IMR-90 (cell line): Measurements from ENCODE around the gene MOB2. TPM values are rescaled to one million over a fixed set of nuclear protein-coding genes. Genes with fewer than 3 reads are reported as not detected.

Experiments
- ATAC-seq: fragments of 200-7000 bp; cut with Tn5 transposase; 2 replicates; pipeline ENCODE4 v1.9.1; 2020; ENCODE audit warnings: low read depth, mild to moderate bottlenecking, moderate library complexity
- BruUV-seq: library from RNA; stranded (reverse); fragments of 400-500 nt; replicated peaks from 2 replicates; lab custom pipeline; 2021; lab: Mats Ljungman, UMichigan
- CTCF ChIA-PET: fragments of 300-600 bp; formaldehyde crosslinking; extraction: SDS; loops from one replicate; lab custom pipeline; 2021; ENCODE audit warnings: antibody characterized with exemption; lab: Yijun Ruan, JAX
- POLR2A ChIA-PET: fragments of 300-600 bp; sonication (Branson Sonifier 250); formaldehyde crosslinking; loops from one replicate; lab custom pipeline; 2022; ENCODE audit warnings: antibody characterized with exemption; ENCODE audit not compliant: unreplicated experiment; lab: Charles Lee
- DNase-seq: peaks from one replicate; pipeline ENCODE4 v3.0.0; 2013
- H2AFZ ChIP-seq: replicated peaks from 2 replicates; pipeline ENCODE3; 2013; ENCODE audit warnings: low read length, mild to moderate bottlenecking; ENCODE audit not compliant: poor library complexity
- H2AK5ac ChIP-seq: 2 replicates; pipeline ENCODE4 v1.6.1; 2013; ENCODE audit warnings: low read depth, low read length, inconsistent platforms
- H2AK9ac ChIP-seq: replicated peaks from 2 replicates; pipeline ENCODE3; 2013; ENCODE audit warnings: mild to moderate bottlenecking, low read depth, low read length, moderate library complexity; ENCODE audit not compliant: poor library complexity
- H2BK120ac ChIP-seq: 2 replicates; pipeline ENCODE4 v1.6.1; 2013; ENCODE audit warnings: low read depth, low read length, inconsistent platforms
- H2BK15ac ChIP-seq: 3 replicates; pipeline ENCODE4 v1.6.1; 2013; ENCODE audit warnings: low read depth, low read length, inconsistent platforms
- H2BK20ac ChIP-seq: 2 replicates; pipeline ENCODE4 v1.6.1; 2013; ENCODE audit warnings: low read depth, mild to moderate bottlenecking, inconsistent platforms, low read length, moderate library complexity
- H2BK5ac ChIP-seq: 2 replicates; pipeline ENCODE4 v1.6.1; 2013; ENCODE audit warnings: mild to moderate bottlenecking, low read depth, low read length, inconsistent platforms; ENCODE audit not compliant: poor library complexity, severe bottlenecking
- H3K14ac ChIP-seq: replicated peaks from 2 replicates; pipeline ENCODE4 v1.6.1; 2013; ENCODE audit warnings: low read depth, low read length, inconsistent platforms
- H3K18ac ChIP-seq: 2 replicates; pipeline ENCODE4 v1.6.1; 2013; ENCODE audit warnings: low read depth, low read length, control low read depth
- H3K23ac ChIP-seq: 2 replicates; pipeline ENCODE4 v1.6.1; 2013; ENCODE audit warnings: low read depth, low read length, inconsistent platforms
- H3K27ac ChIP-seq: 2 replicates; pipeline ENCODE4 v1.5.1; 2013; ENCODE audit warnings: mild to moderate bottlenecking, control low read depth, low read length; ENCODE audit not compliant: insufficient read depth
- H3K27me3 ChIP-seq: 2 replicates; pipeline ENCODE4 v1.6.1; 2013; ENCODE audit warnings: low read length; ENCODE audit not compliant: control insufficient read depth, insufficient read depth
- H3K36me3 ChIP-seq: 2 replicates; pipeline ENCODE4 v1.6.1; 2013; ENCODE audit warnings: low read length, mixed read lengths; ENCODE audit not compliant: control insufficient read depth, insufficient read depth
- H3K4ac ChIP-seq: 2 replicates; pipeline ENCODE4 v1.6.1; 2013; ENCODE audit warnings: low read depth, low read length, inconsistent platforms
- H3K4me1 ChIP-seq: 2 replicates; pipeline ENCODE4 v1.6.1; 2013; ENCODE audit warnings: low read length, mixed read lengths; ENCODE audit not compliant: control insufficient read depth, insufficient read depth
- H3K4me2 ChIP-seq: 2 replicates; pipeline ENCODE4 v1.6.1; 2013; ENCODE audit warnings: low read depth, mild to moderate bottlenecking, control low read depth, low read length, moderate library complexity
- H3K4me3 ChIP-seq: 2 replicates; pipeline ENCODE4 v1.5.1; 2013; ENCODE audit warnings: low read depth, mild to moderate bottlenecking, control low read depth, low read length, moderate library complexity; ENCODE audit not compliant: insufficient read depth
- H3K56ac ChIP-seq: 2 replicates; pipeline ENCODE4 v1.6.1; 2013; ENCODE audit warnings: low read length, inconsistent platforms; ENCODE audit not compliant: insufficient read depth; ENCODE audit errors: extremely low read depth
- H3K79me1 ChIP-seq, 2 experiments: 2 replicates each; pipeline ENCODE4 v1.6.1; 2013; ENCODE audit warnings: low read length in 2 of 2, inconsistent platforms in 1 of 2, low read depth in 1 of 2
- H3K9ac ChIP-seq: 2 replicates; pipeline ENCODE4 v1.6.1; 2013; ENCODE audit warnings: low read depth, low read length, control low read depth
- H3K9me1 ChIP-seq: 2 replicates; pipeline ENCODE4 v1.6.1; 2013; ENCODE audit warnings: low read length, inconsistent platforms; ENCODE audit not compliant: insufficient read depth
- H3K9me3 ChIP-seq: 2 replicates; pipeline ENCODE4 v1.6.1; 2013; ENCODE audit warnings: low read length; ENCODE audit not compliant: control insufficient read depth, insufficient read depth
- H4K20me1 ChIP-seq: 2 replicates; pipeline ENCODE4 v1.6.1; 2013; ENCODE audit warnings: low read length, inconsistent platforms; ENCODE audit not compliant: insufficient read depth
- H4K5ac ChIP-seq: 2 replicates; pipeline ENCODE4 v1.6.1; 2013; ENCODE audit warnings: mild to moderate bottlenecking, low read depth, low read length, control low read depth
- H4K8ac ChIP-seq, 2 experiments: 2 replicates each; pipeline ENCODE4 v1.6.1; 2013; ENCODE audit warnings: low read depth in 2 of 2, low read length in 2 of 2, control low read depth in 1 of 2, inconsistent platforms in 1 of 2
- H4K91ac ChIP-seq: 2 replicates; pipeline ENCODE4 v1.6.1; 2013; ENCODE audit warnings: low read depth, low read length, inconsistent platforms; ENCODE audit not compliant: insufficient read depth
- BHLHE40 ChIP-seq: fragments of 150-350 bp; IDR thresholded peaks from 2 replicates; pipeline ENCODE4 v1.6.1; 2016; ENCODE audit warnings: mild to moderate bottlenecking, low read depth, low read length
- CEBPB ChIP-seq: IDR thresholded peaks from 2 replicates; pipeline ENCODE4 v1.6.1; 2012; ENCODE audit warnings: low read depth, low read length, improper control_type of control experiment
- CHD1 ChIP-seq: IDR thresholded peaks from 2 replicates; pipeline ENCODE4 v1.6.1; 2012; ENCODE audit warnings: low read depth, low read length, improper control_type of control experiment
- FOS ChIP-seq: fragments of 150-350 bp; IDR thresholded peaks from 2 replicates; pipeline ENCODE4 v1.6.1; 2016; ENCODE audit warnings: low read depth, low read length
- MAFK ChIP-seq: IDR thresholded peaks from 2 replicates; pipeline ENCODE4 v1.6.1; 2012; ENCODE audit warnings: low read depth, low read length, improper control_type of control experiment
- MAZ ChIP-seq: IDR thresholded peaks from 2 replicates; pipeline ENCODE4 v1.6.1; 2012; ENCODE audit warnings: low read depth, mild to moderate bottlenecking, low read length, improper control_type of control experiment, moderate library complexity, borderline replicate concordance
- MXI1 ChIP-seq: IDR thresholded peaks from 2 replicates; pipeline ENCODE4 v1.6.1; 2012; ENCODE audit warnings: low read depth, mild to moderate bottlenecking, low read length, moderate library complexity, borderline replicate concordance
- NFE2L2 ChIP-seq: fragments of 150-350 bp; IDR thresholded peaks from 2 replicates; pipeline ENCODE4 v1.6.1; 2016; ENCODE audit warnings: low read depth, mild to moderate bottlenecking, low read length
- POLR2A ChIP-seq: IDR thresholded peaks from 2 replicates; pipeline ENCODE4 v1.6.1; 2012; ENCODE audit warnings: mild to moderate bottlenecking, low read depth, low read length
- RAD21 ChIP-seq: IDR thresholded peaks from 2 replicates; pipeline ENCODE4 v1.6.1; 2012; ENCODE audit warnings: low read length, improper control_type of control experiment
- RCOR1 ChIP-seq: IDR thresholded peaks from 2 replicates; pipeline ENCODE4 v1.6.1; 2012; ENCODE audit warnings: mild to moderate bottlenecking, low read length, improper control_type of control experiment; ENCODE audit not compliant: insufficient replicate concordance
- RFX5 ChIP-seq: IDR thresholded peaks from 2 replicates; pipeline ENCODE4 v1.8.0; 2012; ENCODE audit warnings: low read depth, mild to moderate bottlenecking, low read length, moderate library complexity
- SMC3 ChIP-seq: fragments of 150-350 bp; IDR thresholded peaks from 2 replicates; pipeline ENCODE4 v1.6.1; 2016; ENCODE audit warnings: low read depth, mild to moderate bottlenecking, antibody characterized with exemption, low read length, moderate library complexity
- WGBS, 2 experiments: methylation state at CpG; one replicate each; pipeline versions ENCODE4 v1.1.5 to v1.1.7; 2013; ENCODE audit warnings: missing lambda C conversion rate in 2 of 2; ENCODE audit not compliant: insufficient read length in 1 of 2; ENCODE audit errors: extremely low coverage in 2 of 2; 5-methylcytosine and 5-hydroxymethylcytosine counted together
- dilution Hi-C: fragments of 300-500 bp; cut with HindIII; formaldehyde crosslinking; loops from one replicate; pipeline ENCODE4 v1.14.3; 2018; ENCODE audit warnings: low sequenced_read_pairs; ENCODE audit not compliant: unreplicated experiment
- in situ Hi-C: fragments of 300-500 bp; cut with MboI; formaldehyde crosslinking; loops from 3 replicates; pipeline ENCODE4 v1.14.3; 2019; ENCODE audit warnings: low sequenced_read_pairs, inconsistent platforms, mixed read lengths
- intact Hi-C: fragments of 100-400 bp; cut with micrococcal nuclease; formaldehyde crosslinking; loops from 2 replicates; pipeline ENCODE4 v1.10.0; 2022
- polyA plus RNA-seq, 3 experiments: library from polyadenylated mRNA; depleted of rRNA; stranded (reverse); fragments of >200 nt; gene quantifications; 2 replicates each; pipeline ENCODE4 v1.2.3, GENCODE V29; 2012; ENCODE audit warnings: low replicate concordance in 1 of 3
- total RNA-seq: library from RNA; depleted of rRNA; stranded (reverse); fragments of >200 nt; gene quantifications from 2 replicates; pipeline ENCODE4 v1.2.3, GENCODE V29; 2012
- TF ChIP-seq, protein P1 (sequence below): conservative IDR thresholded peaks from 2 replicates; pipeline ENCODE4 v1.5.1; 2012; ENCODE audit warnings: mild to moderate bottlenecking, low read depth, low read length, improper control_type of control experiment
- TF ChIP-seq, protein P2 (sequence below): fragments of 150-350 bp; IDR thresholded peaks from 2 replicates; pipeline ENCODE4 v1.6.1; 2017; ENCODE audit warnings: mild to moderate bottlenecking, antibody characterized with exemption, low read length, low read depth
- TF ChIP-seq, protein P3 (sequence below): fragments of 150-350 bp; IDR thresholded peaks from 2 replicates; pipeline ENCODE4 v1.6.1; 2016; ENCODE audit warnings: low read depth, mild to moderate bottlenecking, low read length, moderate library complexity, borderline replicate concordance

The MOB2 gene
- total and polyA plus RNA-seq, 2 of the 4 experiments (the other 2 are of a cell fraction), result 23.7 to 36.2 TPM

DNA sequence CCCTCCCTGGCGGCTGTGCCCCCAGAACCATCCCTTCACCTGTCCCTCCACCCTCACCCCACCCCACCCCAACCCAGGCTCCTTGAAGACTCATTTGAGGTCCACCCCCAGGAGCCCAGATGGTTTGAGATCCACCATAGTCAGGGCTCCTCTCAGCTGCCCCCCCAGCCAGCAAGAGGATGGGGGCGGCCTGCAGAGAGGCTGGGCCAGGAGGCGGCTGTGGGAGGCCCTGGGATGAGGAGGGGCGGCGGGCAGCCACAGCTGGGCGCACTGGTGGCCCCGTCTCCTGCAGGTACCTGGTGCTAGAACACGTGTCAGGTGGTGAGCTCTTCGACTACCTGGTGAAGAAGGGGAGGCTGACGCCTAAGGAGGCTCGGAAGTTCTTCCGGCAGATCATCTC is 46.1 kb downstream of the MOB2 start:
- ATAC-seq (no peak), DNase-seq (no peak)
- no peak overlapping the region for H3K18ac ChIP-seq
- TF ChIP-seq MXI1 (no peak), RFX5 (no peak), CEBPB (no peak), CHD1 (no peak), RAD21 (no peak), MAZ (no peak), NFE2L2 (no peak), FOS (no peak), BHLHE40 (no peak), SMC3 (no peak), MAFK (no peak), POLR2A (no peak), RCOR1 (no peak)
- TF ChIP-seq, protein P1, sequence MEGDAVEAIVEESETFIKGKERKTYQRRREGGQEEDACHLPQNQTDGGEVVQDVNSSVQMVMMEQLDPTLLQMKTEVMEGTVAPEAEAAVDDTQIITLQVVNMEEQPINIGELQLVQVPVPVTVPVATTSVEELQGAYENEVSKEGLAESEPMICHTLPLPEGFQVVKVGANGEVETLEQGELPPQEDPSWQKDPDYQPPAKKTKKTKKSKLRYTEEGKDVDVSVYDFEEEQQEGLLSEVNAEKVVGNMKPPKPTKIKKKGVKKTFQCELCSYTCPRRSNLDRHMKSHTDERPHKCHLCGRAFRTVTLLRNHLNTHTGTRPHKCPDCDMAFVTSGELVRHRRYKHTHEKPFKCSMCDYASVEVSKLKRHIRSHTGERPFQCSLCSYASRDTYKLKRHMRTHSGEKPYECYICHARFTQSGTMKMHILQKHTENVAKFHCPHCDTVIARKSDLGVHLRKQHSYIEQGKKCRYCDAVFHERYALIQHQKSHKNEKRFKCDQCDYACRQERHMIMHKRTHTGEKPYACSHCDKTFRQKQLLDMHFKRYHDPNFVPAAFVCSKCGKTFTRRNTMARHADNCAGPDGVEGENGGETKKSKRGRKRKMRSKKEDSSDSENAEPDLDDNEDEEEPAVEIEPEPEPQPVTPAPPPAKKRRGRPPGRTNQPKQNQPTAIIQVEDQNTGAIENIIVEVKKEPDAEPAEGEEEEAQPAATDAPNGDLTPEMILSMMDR, result no peak
- TF ChIP-seq, protein P2, sequence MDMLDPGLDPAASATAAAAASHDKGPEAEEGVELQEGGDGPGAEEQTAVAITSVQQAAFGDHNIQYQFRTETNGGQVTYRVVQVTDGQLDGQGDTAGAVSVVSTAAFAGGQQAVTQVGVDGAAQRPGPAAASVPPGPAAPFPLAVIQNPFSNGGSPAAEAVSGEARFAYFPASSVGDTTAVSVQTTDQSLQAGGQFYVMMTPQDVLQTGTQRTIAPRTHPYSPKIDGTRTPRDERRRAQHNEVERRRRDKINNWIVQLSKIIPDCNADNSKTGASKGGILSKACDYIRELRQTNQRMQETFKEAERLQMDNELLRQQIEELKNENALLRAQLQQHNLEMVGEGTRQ, result no peak
- TF ChIP-seq, protein P3, sequence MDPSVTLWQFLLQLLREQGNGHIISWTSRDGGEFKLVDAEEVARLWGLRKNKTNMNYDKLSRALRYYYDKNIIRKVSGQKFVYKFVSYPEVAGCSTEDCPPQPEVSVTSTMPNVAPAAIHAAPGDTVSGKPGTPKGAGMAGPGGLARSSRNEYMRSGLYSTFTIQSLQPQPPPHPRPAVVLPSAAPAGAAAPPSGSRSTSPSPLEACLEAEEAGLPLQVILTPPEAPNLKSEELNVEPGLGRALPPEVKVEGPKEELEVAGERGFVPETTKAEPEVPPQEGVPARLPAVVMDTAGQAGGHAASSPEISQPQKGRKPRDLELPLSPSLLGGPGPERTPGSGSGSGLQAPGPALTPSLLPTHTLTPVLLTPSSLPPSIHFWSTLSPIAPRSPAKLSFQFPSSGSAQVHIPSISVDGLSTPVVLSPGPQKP, result no peak
- H4K91ac ChIP-seq, result no peak overlapping the region
- H2BK120ac ChIP-seq, result no peak overlapping the region
- no peak overlapping the region for H3K4ac ChIP-seq
- H3K9me3 ChIP-seq, result no peaks in the 10 kb centered on the region
- no peaks in the 10 kb centered on the region for H4K20me1 ChIP-seq
- ChIA-PET CTCF (no interaction called here), POLR2A (no interaction called here)
- no peaks in the 10 kb centered on the region for H3K36me3 ChIP-seq
- H3K9ac ChIP-seq, result no peak overlapping the region
- no peak overlapping the region for H2BK15ac ChIP-seq
- no peak overlapping the region for H3K14ac ChIP-seq
- peaks cover 8% of the 10 kb centered on the region for H3K27me3 ChIP-seq
- H3K4me2 ChIP-seq, result no peak overlapping the region
- no peaks in the 10 kb centered on the region for H3K9me1 ChIP-seq
- no peak overlapping the region for H2AK9ac ChIP-seq
- no peak overlapping the region for H3K4me3 ChIP-seq
- intact Hi-C loops (no loop called here), in situ Hi-C loops (no loop called here), dilution Hi-C loops (no loop called here)
- H2AK5ac ChIP-seq, result no peak overlapping the region
- H2BK20ac ChIP-seq, result no peak overlapping the region
- 87% methylated on average over 3 of the region's 12 CpGs; no CpG with 5 or more reads in 1 of the 2 experiments for WGBS, 2 experiments
- H3K79me1 ChIP-seq, result no peaks in the 10 kb centered on the region
- no TSS peak for BruUV-seq
- H3K4me1 ChIP-seq, result peaks cover 1% of the 10 kb centered on the region; the same call in 1 of the 2 replicates
- no peak overlapping the region for H2BK5ac ChIP-seq
- no peak overlapping the region for H3K27ac ChIP-seq
- no peak overlapping the region for H4K8ac ChIP-seq
- H4K5ac ChIP-seq, result no peak overlapping the region
- no peak overlapping the region for H3K23ac ChIP-seq
- no peak overlapping the region for H3K56ac ChIP-seq
- no peak overlapping the region for H2AFZ ChIP-seq
